SK-N-SH treated with all-trans-retinoic acid at 6 μM for 48 hours (cell line): ENCODE results near the gene TRIM46.
A peak's percentile ranks its signal among the peaks of the same experiment; 100 is the strongest.

Experiments
- ATAC-seq: fragments of 200-7000 bp; cut with Tn5 transposase; 3 replicates; pipeline ENCODE4 v1.9.1; 2020; ENCODE audit warnings: mild to moderate bottlenecking, moderate library complexity
- ARNTL ChIP-seq: fragments of 450-650 bp; formaldehyde crosslinking; IDR thresholded peaks from 2 replicates; pipeline ENCODE4 v1.5.0; 2020; ENCODE audit warnings: low read depth, mild to moderate bottlenecking, moderate library complexity, borderline replicate concordance
- BACH2 ChIP-seq: fragments of 250-450 bp; sonication (Bioruptor Pico); IDR thresholded peaks from 2 replicates; pipeline ENCODE4 v1.9.0; 2021; ENCODE audit warnings: mild to moderate bottlenecking, borderline replicate concordance
- CSDC2 ChIP-seq: fragments of 250-450 bp; sonication (Bioruptor Pico); IDR thresholded peaks from 2 replicates; pipeline ENCODE4 v1.5.0; 2020; ENCODE audit warnings: mild to moderate bottlenecking, moderate library complexity
- CSRNP3 ChIP-seq: fragments of 250-450 bp; sonication (Bioruptor Pico); IDR thresholded peaks from 2 replicates; pipeline ENCODE4 v1.5.1; 2021; ENCODE audit warnings: mild to moderate bottlenecking, moderate library complexity
- ESRRG ChIP-seq: fragments of 250-450 bp; sonication (Bioruptor Pico); IDR thresholded peaks from 2 replicates; pipeline ENCODE4 v1.6.1; 2021; ENCODE audit warnings: mild to moderate bottlenecking
- ISL1 ChIP-seq: fragments of 250-450 bp; sonication (Bioruptor Pico); IDR thresholded peaks from 2 replicates; pipeline ENCODE4 v2.1.2; 2022; ENCODE audit warnings: mild to moderate bottlenecking, moderate library complexity
- OSR1 ChIP-seq: fragments of 250-450 bp; sonication (Bioruptor Pico); IDR thresholded peaks from 2 replicates; pipeline ENCODE4 v1.8.0; 2022; ENCODE audit warnings: moderate library complexity, mild to moderate bottlenecking, inconsistent platforms
- PPARA ChIP-seq: fragments of 250-450 bp; sonication (Bioruptor Pico); IDR thresholded peaks from 2 replicates; pipeline ENCODE4 v1.5.0; 2020; ENCODE audit warnings: mild to moderate bottlenecking, borderline replicate concordance
- RARB ChIP-seq: fragments of 250-450 bp; sonication (Bioruptor Pico); IDR thresholded peaks from 2 replicates; pipeline ENCODE4 v1.8.0; 2021; ENCODE audit warnings: mild to moderate bottlenecking, moderate library complexity
- SNAI2 ChIP-seq: fragments of 250-450 bp; sonication (Bioruptor Pico); IDR thresholded peaks from 2 replicates; pipeline ENCODE4 v1.5.0; 2020; ENCODE audit warnings: mild to moderate bottlenecking, moderate library complexity
- TCF4 ChIP-seq: fragments of 250-450 bp; sonication (Bioruptor Pico); IDR thresholded peaks from 2 replicates; pipeline ENCODE4 v1.8.0; 2021; ENCODE audit warnings: mild to moderate bottlenecking, moderate library complexity, borderline replicate concordance
- TOX ChIP-seq: fragments of 250-450 bp; sonication (Bioruptor Pico); IDR thresholded peaks from 2 replicates; pipeline ENCODE4 v1.8.0; 2021; ENCODE audit warnings: mild to moderate bottlenecking, moderate library complexity, borderline replicate concordance
- ZC3H10 ChIP-seq: fragments of 250-450 bp; sonication (Bioruptor Pico); IDR thresholded peaks from 2 replicates; pipeline ENCODE4 v1.5.1; 2021; ENCODE audit warnings: mild to moderate bottlenecking, moderate library complexity
- ZFP3 ChIP-seq: fragments of 250-450 bp; sonication (Bioruptor Pico); IDR thresholded peaks from 2 replicates; pipeline ENCODE4 v1.5.0; 2020; ENCODE audit warnings: mild to moderate bottlenecking, moderate library complexity
- ZFP30 ChIP-seq: fragments of 450-650 bp; formaldehyde crosslinking; IDR thresholded peaks from 2 replicates; pipeline ENCODE4 v1.5.0; 2022; ENCODE audit warnings: mild to moderate bottlenecking, moderate library complexity
- ZNF565 ChIP-seq: fragments of 450-650 bp; formaldehyde crosslinking; conservative IDR thresholded peaks from 2 replicates; pipeline ENCODE4 v1.5.0; 2020; ENCODE audit warnings: low read depth, mild to moderate bottlenecking, moderate library complexity
- ZNF70 ChIP-seq: fragments of 450-650 bp; formaldehyde crosslinking; IDR thresholded peaks from 2 replicates; pipeline ENCODE4 v1.5.0; 2020; ENCODE audit warnings: mild to moderate bottlenecking, moderate library complexity
- TF ChIP-seq, protein P1 (sequence below): fragments of 250-450 bp; sonication (Bioruptor Pico); IDR thresholded peaks from 2 replicates; pipeline ENCODE4 v1.8.0; 2021; ENCODE audit warnings: low read depth, mild to moderate bottlenecking, moderate library complexity, borderline replicate concordance
- TF ChIP-seq, protein P2 (sequence below): fragments of 250-450 bp; sonication (Bioruptor Pico); IDR thresholded peaks from 2 replicates; pipeline ENCODE4 v1.8.0; 2020; ENCODE audit warnings: mild to moderate bottlenecking, moderate library complexity, borderline replicate concordance
- TF ChIP-seq, protein P3 (sequence below): fragments of 250-450 bp; sonication (Bioruptor Pico); IDR thresholded peaks from 2 replicates; pipeline ENCODE4 v1.5.1; 2020; ENCODE audit warnings: low read depth, mild to moderate bottlenecking, moderate library complexity

The TRIM46 gene

GRCh38 chr1:155186067-155186793, 12.6 kb downstream of the TRIM46 start:
- TF ChIP-seq RARB (CRISPR knock-in tag): no peak
- TF ChIP-seq SNAI2 (CRISPR knock-in tag): no peak
- TF ChIP-seq, protein P1, sequence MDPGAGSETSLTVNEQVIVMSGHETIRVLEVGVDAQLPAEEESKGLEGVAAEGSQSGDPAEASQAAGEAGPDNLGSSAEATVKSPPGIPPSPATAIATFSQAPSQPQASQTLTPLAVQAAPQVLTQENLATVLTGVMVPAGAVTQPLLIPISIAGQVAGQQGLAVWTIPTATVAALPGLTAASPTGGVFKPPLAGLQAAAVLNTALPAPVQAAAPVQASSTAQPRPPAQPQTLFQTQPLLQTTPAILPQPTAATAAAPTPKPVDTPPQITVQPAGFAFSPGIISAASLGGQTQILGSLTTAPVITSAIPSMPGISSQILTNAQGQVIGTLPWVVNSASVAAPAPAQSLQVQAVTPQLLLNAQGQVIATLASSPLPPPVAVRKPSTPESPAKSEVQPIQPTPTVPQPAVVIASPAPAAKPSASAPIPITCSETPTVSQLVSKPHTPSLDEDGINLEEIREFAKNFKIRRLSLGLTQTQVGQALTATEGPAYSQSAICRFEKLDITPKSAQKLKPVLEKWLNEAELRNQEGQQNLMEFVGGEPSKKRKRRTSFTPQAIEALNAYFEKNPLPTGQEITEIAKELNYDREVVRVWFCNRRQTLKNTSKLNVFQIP (CRISPR knock-in tag): no peak
- TF ChIP-seq CSRNP3 (CRISPR knock-in tag): no peak
- no peak for TF ChIP-seq PPARA (CRISPR knock-in tag)
- no peak for TF ChIP-seq ZNF565 (CRISPR knock-in tag)
- no peak for TF ChIP-seq BACH2 (CRISPR knock-in tag)

DNA sequence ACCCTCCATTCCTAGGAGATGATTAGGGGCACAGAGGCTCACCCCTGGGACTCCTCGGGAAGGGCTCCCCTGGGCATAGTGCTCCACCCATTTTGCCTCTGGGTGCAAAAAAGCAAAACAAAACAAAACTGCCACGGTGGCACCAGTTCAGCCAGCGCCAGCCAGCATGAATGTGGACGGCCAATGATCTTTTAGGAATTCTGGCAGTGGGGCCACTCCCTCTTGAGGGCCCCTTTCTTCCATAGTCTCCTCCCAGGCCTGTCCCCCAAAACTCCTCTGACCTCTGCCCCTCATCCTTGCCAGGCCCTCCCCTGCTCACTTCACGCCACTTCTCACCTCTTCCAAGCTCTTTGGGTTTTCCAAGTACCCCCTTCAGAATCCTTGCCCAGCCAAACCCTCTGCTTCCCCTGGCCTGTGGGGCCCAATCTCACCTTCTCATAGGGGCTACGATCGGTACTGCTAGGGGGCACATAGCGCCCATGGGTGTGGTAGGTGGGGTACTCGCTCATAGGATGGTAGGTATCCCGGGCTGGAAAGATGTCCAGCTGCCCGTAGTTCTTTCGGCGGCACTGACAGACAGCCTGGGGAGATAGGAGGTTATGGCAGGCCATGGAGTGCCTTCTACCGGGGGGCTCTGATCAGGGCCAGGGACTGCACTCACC, 13.3 kb downstream of the TRIM46 start:
- TF ChIP-seq, protein P1 (CRISPR knock-in tag): no peak
- TF ChIP-seq RARB (CRISPR knock-in tag) (no peak), ZFP3 (CRISPR knock-in tag) (no peak), TOX (CRISPR knock-in tag) (no peak), PPARA (CRISPR knock-in tag) (no peak), ISL1 (no peak), ESRRG (CRISPR knock-in tag) (no peak), CSRNP3 (CRISPR knock-in tag) (no peak), CSDC2 (CRISPR knock-in tag) (no peak), ZNF565 (CRISPR knock-in tag) (no peak), ZFP30 (no peak), ZNF70 (CRISPR knock-in tag) (no peak), OSR1 (no peak), ARNTL (CRISPR knock-in tag) (no peak), BACH2 (CRISPR knock-in tag) (no peak), ZC3H10 (no peak), TCF4 (CRISPR knock-in tag) (no peak)
- TF ChIP-seq, protein P2, sequence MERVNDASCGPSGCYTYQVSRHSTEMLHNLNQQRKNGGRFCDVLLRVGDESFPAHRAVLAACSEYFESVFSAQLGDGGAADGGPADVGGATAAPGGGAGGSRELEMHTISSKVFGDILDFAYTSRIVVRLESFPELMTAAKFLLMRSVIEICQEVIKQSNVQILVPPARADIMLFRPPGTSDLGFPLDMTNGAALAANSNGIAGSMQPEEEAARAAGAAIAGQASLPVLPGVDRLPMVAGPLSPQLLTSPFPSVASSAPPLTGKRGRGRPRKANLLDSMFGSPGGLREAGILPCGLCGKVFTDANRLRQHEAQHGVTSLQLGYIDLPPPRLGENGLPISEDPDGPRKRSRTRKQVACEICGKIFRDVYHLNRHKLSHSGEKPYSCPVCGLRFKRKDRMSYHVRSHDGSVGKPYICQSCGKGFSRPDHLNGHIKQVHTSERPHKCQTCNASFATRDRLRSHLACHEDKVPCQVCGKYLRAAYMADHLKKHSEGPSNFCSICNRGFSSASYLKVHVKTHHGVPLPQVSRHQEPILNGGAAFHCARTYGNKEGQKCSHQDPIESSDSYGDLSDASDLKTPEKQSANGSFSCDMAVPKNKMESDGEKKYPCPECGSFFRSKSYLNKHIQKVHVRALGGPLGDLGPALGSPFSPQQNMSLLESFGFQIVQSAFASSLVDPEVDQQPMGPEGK (CRISPR knock-in tag): no peak
- peak; percentile 9 for ATAC-seq

More at GRCh38 chr1:155186067-155186793, 12.6 kb downstream of the TRIM46 start:
- ATAC-seq: peak; percentile 14

- TF ChIP-seq, protein P3, sequence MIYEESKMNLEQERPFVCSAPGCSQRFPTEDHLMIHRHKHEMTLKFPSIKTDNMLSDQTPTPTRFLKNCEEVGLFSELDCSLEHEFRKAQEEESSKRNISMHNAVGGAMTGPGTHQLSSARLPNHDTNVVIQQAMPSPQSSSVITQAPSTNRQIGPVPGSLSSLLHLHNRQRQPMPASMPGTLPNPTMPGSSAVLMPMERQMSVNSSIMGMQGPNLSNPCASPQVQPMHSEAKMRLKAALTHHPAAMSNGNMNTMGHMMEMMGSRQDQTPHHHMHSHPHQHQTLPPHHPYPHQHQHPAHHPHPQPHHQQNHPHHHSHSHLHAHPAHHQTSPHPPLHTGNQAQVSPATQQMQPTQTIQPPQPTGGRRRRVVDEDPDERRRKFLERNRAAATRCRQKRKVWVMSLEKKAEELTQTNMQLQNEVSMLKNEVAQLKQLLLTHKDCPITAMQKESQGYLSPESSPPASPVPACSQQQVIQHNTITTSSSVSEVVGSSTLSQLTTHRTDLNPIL (CRISPR knock-in tag): no peak
- TF ChIP-seq, all 23 proteins: peak for 0
- ATAC-seq: peak; percentile 6
Observed at GRCh38 chr1:155187456-155187891, 13.8 kb downstream of the TRIM46 start.
